GM23338 (cell line): ENCODE data around the gene DHRS12. TPM values are rescaled to one million over a fixed set of nuclear protein-coding genes. Genes with fewer than 3 reads are reported as not detected.

Experiments
- ATAC-seq: fragments of 200-7000 bp; cut with Tn5 transposase; 3 replicates; pipeline ENCODE4 v1.9.1; 2020
- DNase-seq: peaks from one replicate; pipeline ENCODE4 v3.0.0-alpha.2; 2015; ENCODE audit warnings: low spot score
- H2AFZ ChIP-seq: fragments of 200-600 bp; sonication (generic); 2 replicates; pipeline ENCODE4 v1.8.0; 2016; ENCODE audit warnings: antibody characterized with exemption, mild to moderate bottlenecking, moderate library complexity
- H3F3A ChIP-seq: fragments of 200-600 bp; sonication (generic); replicated peaks from 2 replicates; pipeline ENCODE4 v1.8.0; 2017; ENCODE audit warnings: antibody characterized with exemption, mixed run types, low read depth
- H3K27ac ChIP-seq: fragments of 200-600 bp; sonication (generic); 2 replicates; pipeline ENCODE4 v1.6.1; 2016; ENCODE audit warnings: low read depth
- H3K27me3 ChIP-seq: fragments of 200-600 bp; sonication (generic); 2 replicates; pipeline ENCODE4 v1.8.0; 2016; ENCODE audit warnings: mild to moderate bottlenecking, mixed run types, moderate library complexity; ENCODE audit not compliant: insufficient read depth
- H3K36me3 ChIP-seq: fragments of 200-600 bp; sonication (generic); 2 replicates; pipeline ENCODE4 v1.8.0; 2016; ENCODE audit warnings: mild to moderate bottlenecking; ENCODE audit not compliant: insufficient read depth
- H3K4me1 ChIP-seq: fragments of 200-600 bp; sonication (generic); 2 replicates; pipeline ENCODE4 v1.8.0; 2016; ENCODE audit warnings: mild to moderate bottlenecking, moderate library complexity; ENCODE audit not compliant: insufficient read depth
- H3K4me2 ChIP-seq: fragments of 200-600 bp; sonication (generic); 2 replicates; pipeline ENCODE4 v1.7.1; 2017; ENCODE audit warnings: mixed run types
- H3K4me3 ChIP-seq: fragments of 200-600 bp; sonication (generic); 2 replicates; pipeline ENCODE4 v1.6.1; 2016; ENCODE audit warnings: mixed run types
- H3K79me2 ChIP-seq: fragments of 200-600 bp; sonication (generic); replicated peaks from 2 replicates; pipeline ENCODE4 v1.8.0; 2017; ENCODE audit warnings: mild to moderate bottlenecking; ENCODE audit not compliant: insufficient read depth
- H3K9me2 ChIP-seq: fragments of 200-600 bp; sonication (generic); 2 replicates; pipeline ENCODE4 v1.8.0; 2017; ENCODE audit not compliant: insufficient read depth
- H4K20me1 ChIP-seq: fragments of 200-600 bp; sonication (generic); replicated peaks from 2 replicates; pipeline ENCODE4 v1.8.0; 2017; ENCODE audit warnings: mild to moderate bottlenecking; ENCODE audit not compliant: insufficient read depth
- H3K27ac Mint-ChIP-seq: 2 replicates; pipeline ENCODE4 v1.8.0; 2020; ENCODE audit warnings: inconsistent platforms, mild to moderate bottlenecking, moderate library complexity, mixed read lengths
- H3K27me3 Mint-ChIP-seq: 3 replicates; pipeline ENCODE4 v1.8.0; 2022; ENCODE audit warnings: low read depth, mild to moderate bottlenecking, moderate library complexity, mixed read lengths, inconsistent platforms; ENCODE audit not compliant: insufficient read depth, poor library complexity
- H3K36me3 Mint-ChIP-seq: 3 replicates; pipeline ENCODE4 v1.8.0; 2021; ENCODE audit warnings: low read depth, mild to moderate bottlenecking, inconsistent platforms, moderate library complexity, mixed read lengths
- H3K4me1 Mint-ChIP-seq: 3 replicates; pipeline ENCODE4 v1.8.0; 2020; ENCODE audit warnings: mild to moderate bottlenecking, inconsistent platforms, mixed read lengths
- H3K4me3 Mint-ChIP-seq: 3 replicates; pipeline ENCODE4 v1.8.0; 2021; ENCODE audit warnings: moderate library complexity, mild to moderate bottlenecking, inconsistent platforms, mixed read lengths
- H3K9me3 Mint-ChIP-seq: 3 replicates; pipeline ENCODE4 v1.8.0; 2020; ENCODE audit warnings: moderate library complexity, mild to moderate bottlenecking, inconsistent platforms, mixed read lengths
- CREB1 ChIP-seq: fragments of 250-450 bp; sonication (Bioruptor Pico); IDR thresholded peaks from 2 replicates; pipeline ENCODE4 v1.5.0; 2020; ENCODE audit warnings: low read depth, mild to moderate bottlenecking, moderate library complexity
- CTCF ChIP-seq, 2 experiments: fragments of 200-600 bp in 1 of 2; sonication (generic) in 1 of 2; conservative IDR thresholded peaks; 2 replicates each; pipeline versions ENCODE4 v1.5.1 to v1.6.1; 2016 to 2017; ENCODE audit warnings: antibody characterized with exemption in 2 of 2, low read depth in 2 of 2, mild to moderate bottlenecking in 2 of 2, moderate library complexity in 1 of 2
- ETS1 ChIP-seq: IDR thresholded peaks from 2 replicates; pipeline ENCODE4 v1.6.1; 2016; ENCODE audit warnings: antibody characterized with exemption
- EZH2 ChIP-seq: fragments of 200-600 bp; sonication (generic); IDR thresholded peaks from one replicate; pipeline ENCODE4 v1.8.0; 2017; ENCODE audit warnings: antibody characterized with exemption, mild to moderate bottlenecking, low read depth; ENCODE audit not compliant: unreplicated experiment
- EZH2phosphoT487 ChIP-seq: fragments of 200-600 bp; sonication (generic); IDR thresholded peaks from one replicate; pipeline ENCODE4 v1.8.1; 2018; ENCODE audit warnings: antibody characterized with exemption; ENCODE audit not compliant: unreplicated experiment
- JUNB ChIP-seq: IDR thresholded peaks from one replicate; pipeline ENCODE4 v1.6.1; 2016; ENCODE audit warnings: antibody characterized with exemption; ENCODE audit not compliant: unreplicated experiment
- NANOG ChIP-seq: IDR thresholded peaks from 2 replicates; pipeline ENCODE4 v1.6.1; 2016; ENCODE audit warnings: antibody characterized with exemption, borderline replicate concordance
- POLR2AphosphoS5 ChIP-seq: IDR thresholded peaks from 2 replicates; pipeline ENCODE4 v1.6.1; 2016; ENCODE audit warnings: antibody characterized with exemption, low read depth
- REST ChIP-seq: IDR thresholded peaks from one replicate; pipeline ENCODE4 v1.6.1; 2018; ENCODE audit warnings: antibody characterized with exemption; ENCODE audit not compliant: unreplicated experiment
- STAT1 ChIP-seq: IDR thresholded peaks from one replicate; pipeline ENCODE4 v1.6.1; 2016; ENCODE audit warnings: antibody characterized with exemption; ENCODE audit not compliant: unreplicated experiment
- ZNF114 ChIP-seq: fragments of 250-450 bp; sonication (Bioruptor Pico); IDR thresholded peaks from 2 replicates; pipeline ENCODE4 v1.5.0; 2020; ENCODE audit warnings: mild to moderate bottlenecking, moderate library complexity
- ZNF331 ChIP-seq: fragments of 250-450 bp; sonication (Bioruptor Pico); IDR thresholded peaks from 2 replicates; pipeline ENCODE4 v1.5.0; 2020; ENCODE audit warnings: low read depth, mild to moderate bottlenecking, moderate library complexity
- polyA plus RNA-seq: library from polyadenylated mRNA; unstranded; fragments of >200 nt; fragmentation: Nextera tagmentation; extraction: Ambion mirVana; gene quantifications from 2 replicates; pipeline ENCODE4 v1.2.1, GENCODE V29; 2016
- total RNA-seq: library from RNA; depleted of rRNA; stranded (reverse); fragments of >200 nt; shearing (Covaris generic); gene quantifications from 2 replicates; pipeline ENCODE4 v1.2.3, GENCODE V29; 2014

Gene DHRS12
- total and polyA plus RNA-seq, 2 experiments from 2014 or later, result 4.6 to 12.2 TPM

GRCh38 chr13:51778392-51778791 is 25.6 kb downstream of the DHRS12 start:
- no peak overlapping the region for H3K4me3 Mint-ChIP-seq

GRCh38 chr13:51777921-51778320 is 26.0 kb downstream of the DHRS12 start:
- H3K36me3 ChIP-seq, result no peaks in the 10 kb centered on the region
- no peak overlapping the region for H3K27ac Mint-ChIP-seq
- H4K20me1 ChIP-seq, result no peaks in the 10 kb centered on the region
- no peak overlapping the region for H3K4me2 ChIP-seq
- H3K27ac ChIP-seq, result no peak overlapping the region
- H2AFZ ChIP-seq, result no peak overlapping the region
- H3K27me3 ChIP-seq, result no peaks in the 10 kb centered on the region
- no peak overlapping the region for H3K4me3 Mint-ChIP-seq
- H3K9me3 Mint-ChIP-seq, result 0 out of 3 replicates have a peak, but pooled peaks cover 3% of the 10 kb centered on the region
- H3K79me2 ChIP-seq, result no peaks in the 10 kb centered on the region
- H3K27me3 Mint-ChIP-seq, result peaks cover 9% of the 10 kb centered on the region
- H3K4me3 ChIP-seq, result no peak overlapping the region
- DNase-seq, result no peak
- peaks cover 3% of the 10 kb centered on the region; the same call in 1 of the 3 replicates for H3K36me3 Mint-ChIP-seq
- ATAC-seq, result no peak
- peaks cover 8% of the 10 kb centered on the region for H3K4me1 Mint-ChIP-seq
- no peaks in the 10 kb centered on the region for H3K4me1 ChIP-seq
- H3K9me2 ChIP-seq, result no peaks in the 10 kb centered on the region
- no peaks in the 10 kb centered on the region for H3F3A ChIP-seq
- TF ChIP-seq ZNF114 (CRISPR knock-in tag) (no peak), CREB1 (CRISPR knock-in tag) (no peak), JUNB (no peak), NANOG (no peak), ZNF331 (no peak), REST (no peak), STAT1 (no peak), EZH2phosphoT487 (no peak)

More at GRCh38 chr13:51778392-51778791, 25.6 kb downstream of the DHRS12 start:
- Histone ChIP-seq H3K36me3 (no peaks in the 10 kb centered on the region), H3K27ac (no peak overlapping the region), H2AFZ (no peak overlapping the region), H3F3A (no peaks in the 10 kb centered on the region), H3K9me2 (no peaks in the 10 kb centered on the region), H3K4me3 (no peak overlapping the region), H3K27me3 (no peaks in the 10 kb centered on the region), H3K4me1 (no peaks in the 10 kb centered on the region), H4K20me1 (no peaks in the 10 kb centered on the region), H3K4me2 (no peak overlapping the region), H3K79me2 (no peaks in the 10 kb centered on the region)
- Mint-ChIP-seq H3K36me3 (peaks cover 3% of the 10 kb centered on the region; the same call in 1 of the 3 replicates), H3K4me1 (peaks cover 8% of the 10 kb centered on the region), H3K27ac (no peak overlapping the region), H3K9me3 (0 out of 3 replicates have a peak, but pooled peaks cover 3% of the 10 kb centered on the region), H3K27me3 (peaks cover 11% of the 10 kb centered on the region)
- DNase-seq (no peak), ATAC-seq (no peak)
- no peak for TF ChIP-seq CTCF (conservative IDR thresholded peaks at IDR 0.05; ENCODE audit: low read depth in 2 of 2)
- no peak for TF ChIP-seq EZH2
- TF ChIP-seq STAT1, result no peak
- no peak for TF ChIP-seq ETS1
- TF ChIP-seq POLR2AphosphoS5, result no peak
